ENCODE results near the gene OR7G2.

DNA sequence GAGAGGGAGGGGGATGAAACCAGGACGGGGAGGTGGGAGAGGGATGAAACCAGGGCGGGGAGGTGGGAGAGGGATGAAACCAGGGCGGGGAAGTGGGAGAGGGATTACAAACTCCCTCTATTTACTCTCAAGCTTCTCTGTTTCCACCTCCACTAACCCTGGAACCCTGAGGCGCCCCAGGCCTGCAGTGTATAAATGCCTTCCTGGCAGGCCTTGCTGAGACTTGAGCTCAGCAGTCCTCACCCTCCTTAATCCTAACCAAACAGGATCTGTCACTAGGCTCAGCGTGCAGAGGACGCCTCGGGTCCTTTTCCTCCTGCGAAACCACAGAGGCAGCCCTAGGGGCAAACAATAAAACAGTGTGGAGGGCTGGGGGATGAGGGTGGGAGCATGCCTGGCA, 52.5 kb downstream of the OR7G2 start:
- TF ChIP-seq, protein P1, sequence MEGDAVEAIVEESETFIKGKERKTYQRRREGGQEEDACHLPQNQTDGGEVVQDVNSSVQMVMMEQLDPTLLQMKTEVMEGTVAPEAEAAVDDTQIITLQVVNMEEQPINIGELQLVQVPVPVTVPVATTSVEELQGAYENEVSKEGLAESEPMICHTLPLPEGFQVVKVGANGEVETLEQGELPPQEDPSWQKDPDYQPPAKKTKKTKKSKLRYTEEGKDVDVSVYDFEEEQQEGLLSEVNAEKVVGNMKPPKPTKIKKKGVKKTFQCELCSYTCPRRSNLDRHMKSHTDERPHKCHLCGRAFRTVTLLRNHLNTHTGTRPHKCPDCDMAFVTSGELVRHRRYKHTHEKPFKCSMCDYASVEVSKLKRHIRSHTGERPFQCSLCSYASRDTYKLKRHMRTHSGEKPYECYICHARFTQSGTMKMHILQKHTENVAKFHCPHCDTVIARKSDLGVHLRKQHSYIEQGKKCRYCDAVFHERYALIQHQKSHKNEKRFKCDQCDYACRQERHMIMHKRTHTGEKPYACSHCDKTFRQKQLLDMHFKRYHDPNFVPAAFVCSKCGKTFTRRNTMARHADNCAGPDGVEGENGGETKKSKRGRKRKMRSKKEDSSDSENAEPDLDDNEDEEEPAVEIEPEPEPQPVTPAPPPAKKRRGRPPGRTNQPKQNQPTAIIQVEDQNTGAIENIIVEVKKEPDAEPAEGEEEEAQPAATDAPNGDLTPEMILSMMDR (IDR thresholded peaks at IDR 0.05; ENCODE audit: extremely low read depth in 1 of 2, insufficient read depth in 1 of 2, low read depth in 1 of 2, low read length in 2 of 2): no peak
- TF ChIP-seq POLR2AphosphoS5 (IDR thresholded peaks at IDR 0.05; ENCODE audit: insufficient read depth, low read depth, low read length) (no peak), EZH2 (IDR thresholded peaks at IDR 0.05; ENCODE audit: borderline replicate concordance, low read depth, low read length, severe bottlenecking) (no peak), JUN (IDR thresholded peaks at IDR 0.05; ENCODE audit: borderline replicate concordance, insufficient read depth, insufficient read length, low read depth) (no peak), POLR2A (IDR thresholded peaks at IDR 0.05; ENCODE audit: low read depth, low read length) (no peak), MYC (IDR thresholded peaks at IDR 0.05; ENCODE audit: low read depth, low read length) (no peak), FOS (IDR thresholded peaks at IDR 0.05; ENCODE audit: borderline replicate concordance, insufficient read depth, low read length) (no peak)
- TF ChIP-seq, protein P2, sequence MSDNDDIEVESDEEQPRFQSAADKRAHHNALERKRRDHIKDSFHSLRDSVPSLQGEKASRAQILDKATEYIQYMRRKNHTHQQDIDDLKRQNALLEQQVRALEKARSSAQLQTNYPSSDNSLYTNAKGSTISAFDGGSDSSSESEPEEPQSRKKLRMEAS (IDR thresholded peaks at IDR 0.05; ENCODE audit: insufficient read depth, insufficient read length): no peak
